Measurements from ENCODE around the gene SMCO4.

DNA sequence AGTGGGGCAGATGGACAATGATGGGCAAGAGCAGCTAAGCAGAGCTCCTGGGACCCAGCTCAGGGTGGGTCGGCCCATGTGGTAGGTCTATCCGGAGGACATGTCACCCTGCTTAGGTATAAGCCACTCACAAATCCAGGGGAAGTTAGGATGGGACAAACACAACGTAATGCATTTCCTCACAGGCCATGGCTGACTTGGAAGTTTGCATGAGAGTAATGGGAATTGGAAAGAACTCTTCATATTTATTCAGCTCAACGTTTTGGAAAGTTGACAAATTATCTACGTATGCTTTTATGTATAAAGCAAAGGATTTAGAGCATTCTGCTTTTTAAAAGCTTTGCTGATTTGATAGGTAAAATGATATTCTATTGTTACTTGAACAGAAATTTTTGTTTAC is 74.9 kb downstream of the SMCO4 start:
- no peak for TF ChIP-seq CTCF (conservative IDR thresholded peaks at IDR 0.05)
- no peak for TF ChIP-seq EZH2 (IDR thresholded peaks at IDR 0.05; ENCODE audit: low read depth)
